HG03565 (cell line): ENCODE data around the gene RFFL.
A peak's percentile ranks its signal among the peaks of the same experiment; 100 is the strongest.

Source experiments
- ATAC-seq: cut with Tn5 transposase; IDR thresholded peaks from one replicate; pipeline ENCODE4 v1.9.1; 2021; ENCODE audit warnings: mild to moderate bottlenecking, moderate library complexity; ENCODE audit not compliant: unreplicated experiment

Gene RFFL

DNA sequence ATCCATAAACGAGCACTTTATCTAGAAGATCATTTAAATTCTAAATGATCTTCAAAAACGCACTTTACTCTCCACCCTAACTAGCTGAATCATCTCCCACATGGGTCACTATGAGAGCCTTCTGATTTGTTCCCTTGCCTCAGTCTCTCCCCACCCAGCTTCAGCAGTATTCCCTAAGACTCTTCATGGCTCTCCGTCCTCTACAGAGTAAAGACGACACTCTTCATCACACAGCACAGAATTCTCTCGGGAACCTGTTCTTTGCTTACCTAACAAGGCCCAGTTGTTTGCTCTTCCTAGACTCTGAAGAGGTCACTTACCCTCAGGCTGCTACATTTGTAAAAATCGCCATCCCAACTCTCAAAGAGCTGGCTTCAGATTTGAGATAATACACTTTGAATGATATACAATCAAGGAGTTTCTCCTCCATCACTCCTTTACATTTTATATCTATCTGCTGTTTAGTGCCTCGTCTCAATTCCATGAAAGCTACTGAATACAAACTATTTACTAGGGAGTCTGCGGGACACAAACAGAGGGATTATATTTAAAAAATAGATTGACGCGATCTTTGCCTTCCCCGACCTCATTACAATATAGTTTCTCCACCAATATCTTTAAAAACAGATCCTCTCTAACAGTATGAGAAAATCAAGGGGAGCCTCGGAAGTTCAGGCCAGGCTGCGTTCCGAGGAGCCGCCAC lies 83.7 kb downstream of the RFFL start:
- no peak for ATAC-seq

GRCh38 chr17:34979153-34979552 lies 84.4 kb downstream of the RFFL start:
- ATAC-seq: no peak

DNA sequence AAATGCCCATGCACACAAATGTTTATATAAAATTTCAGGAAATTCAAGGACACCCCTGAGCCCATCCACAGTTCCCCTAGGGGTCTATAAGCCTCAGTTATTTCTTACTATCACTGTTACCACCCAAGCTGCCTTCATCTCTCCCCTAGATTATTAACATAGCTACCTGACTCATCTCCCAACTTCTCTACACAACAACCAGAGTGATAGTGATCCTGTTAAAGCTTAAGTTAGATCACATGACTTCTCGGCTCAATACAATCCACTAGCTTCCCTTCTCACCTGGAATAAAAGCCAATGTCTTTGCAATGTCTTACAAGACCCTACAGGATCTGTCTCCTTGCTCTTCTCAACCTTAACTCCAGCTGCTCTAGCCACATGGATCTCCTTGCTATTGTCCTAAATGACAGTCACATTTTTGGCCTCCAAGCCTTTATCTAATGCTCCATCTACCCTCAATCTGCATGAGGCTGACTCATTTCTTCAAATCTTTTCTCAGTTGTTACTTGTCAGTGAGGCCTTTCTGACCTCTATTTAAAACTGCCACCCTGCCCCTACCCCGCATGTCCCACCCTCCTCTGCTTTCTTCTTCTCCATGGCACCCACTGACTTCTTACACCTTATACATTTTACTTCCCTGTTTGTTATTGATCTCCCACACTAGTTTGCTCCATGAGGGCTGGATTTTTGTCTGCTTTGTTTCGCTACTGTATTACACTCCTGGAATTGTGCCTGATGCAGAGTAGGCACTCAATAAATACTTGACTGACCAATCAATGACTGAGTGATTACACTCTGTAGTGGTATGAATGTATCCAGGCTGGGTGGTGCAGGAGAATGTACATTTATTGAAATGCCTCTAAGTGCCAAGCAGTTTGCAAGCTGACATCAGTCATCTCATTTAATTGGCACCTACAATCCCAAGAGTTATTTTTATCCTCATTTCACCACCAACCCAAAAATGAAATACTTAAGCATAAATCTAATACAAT lies 88.4 kb downstream of the RFFL start:
- no peak for ATAC-seq

- ATAC-seq: no peak
These were observed 89.3 kb downstream of the RFFL start for GRCh38 chr17:34974179-34974578.

GRCh38 chr17:34961093-34961911 lies 102.2 kb downstream of the RFFL start, which contains the start of the genes CCT6B and ZNF830:
TSS of gene CCT6B (minus strand) at chr17:34961460. CDS start at chr17:34961393, 67 bp downstream.
TSS of gene ZNF830 (plus strand) at chr17:34961540. CDS start at chr17:34961567, 27 bp downstream.
- peak; percentile 92 for ATAC-seq

DNA sequence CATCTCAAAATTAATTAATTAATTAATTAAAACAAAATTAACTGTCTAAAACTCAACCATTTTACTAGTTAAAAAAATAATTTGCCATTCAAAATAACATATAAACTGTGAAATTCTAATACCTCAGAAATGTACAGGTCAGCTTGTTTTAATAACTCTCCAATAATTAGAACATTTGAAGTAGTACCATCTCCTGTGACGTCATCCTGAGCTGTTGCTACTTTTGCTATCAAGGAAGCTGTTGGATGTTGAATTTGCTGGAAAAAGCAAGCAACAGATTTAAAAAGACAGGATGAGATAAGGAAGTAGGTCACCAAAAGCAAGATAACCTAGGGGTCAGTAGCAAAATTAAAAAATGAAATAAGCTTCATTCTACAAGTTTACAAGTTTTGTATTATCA lies 105.1 kb downstream of the RFFL start:
- ATAC-seq: no peak
